ENCODE data around the gene USO1.
"Not testable (repeated sequence)": the region's sequence is repeated elsewhere in the genome, so short reads cannot be mapped to it uniquely, and the experiment has no call there.

USO1 gene

GRCh38 chr4:75724066-75724866 lies at the start of gene USO1:
Gene USO1, plus strand, starts transcription at chr4:75724577. Its CDS starts 243 bp downstream, at chr4:75724820.
- DNase-seq (ENCODE audit: low read depth): peak; percentile 99

- no peak for DNase-seq (ENCODE audit: low read depth)
These were observed 49.3 kb upstream of the USO1 start for GRCh38 chr4:75675004-75675531.

GRCh38 chr4:75678473-75678872 lies 45.9 kb upstream of the USO1 start:
- DNase-seq (ENCODE audit: low read depth): no peak

- no peak for DNase-seq (ENCODE audit: low read depth)
These were observed 45.4 kb upstream of the USO1 start for GRCh38 chr4:75678965-75679364.

- DNase-seq (ENCODE audit: low read depth): no peak
These were observed 44.4 kb upstream of the USO1 start for GRCh38 chr4:75679876-75680575.

- DNase-seq (ENCODE audit: low read depth): no peak
These were observed 40.8 kb upstream of the USO1 start for GRCh38 chr4:75683482-75684155.

GRCh38 chr4:75685546-75686189 lies 38.7 kb upstream of the USO1 start:
- no peak for DNase-seq (ENCODE audit: low read depth)

- no peak for DNase-seq (ENCODE audit: low read depth)
These were observed 38.0 kb upstream of the USO1 start for GRCh38 chr4:75686346-75686745.

GRCh38 chr4:75687125-75687524 lies 37.3 kb upstream of the USO1 start:
- DNase-seq (ENCODE audit: low read depth): not testable (repeated sequence)

- not testable (repeated sequence) for DNase-seq (ENCODE audit: low read depth)
These were observed 32.3 kb upstream of the USO1 start for GRCh38 chr4:75692066-75692465.

- no peak for DNase-seq (ENCODE audit: low read depth)
These were observed 28.3 kb upstream of the USO1 start for GRCh38 chr4:75696071-75696470.

- DNase-seq (ENCODE audit: low read depth): no peak
These were observed 27.8 kb upstream of the USO1 start for GRCh38 chr4:75696581-75696980.

- no peak for DNase-seq (ENCODE audit: low read depth)
These were observed 26.0 kb upstream of the USO1 start for GRCh38 chr4:75698162-75698962.

- DNase-seq (ENCODE audit: low read depth): no peak
These were observed 25.5 kb upstream of the USO1 start for GRCh38 chr4:75698963-75699228.

- DNase-seq (ENCODE audit: low read depth): no peak
These were observed 25.1 kb upstream of the USO1 start for GRCh38 chr4:75699299-75699698.

- DNase-seq (ENCODE audit: low read depth): no peak
These were observed 21.4 kb upstream of the USO1 start for GRCh38 chr4:75702919-75703411.

GRCh38 chr4:75705198-75705977 lies 19.0 kb upstream of the USO1 start:
- no peak for DNase-seq (ENCODE audit: low read depth)

- DNase-seq (ENCODE audit: low read depth): peak; percentile 16
These were observed 16.1 kb upstream of the USO1 start for GRCh38 chr4:75708218-75708691.

GRCh38 chr4:75710246-75710645 lies 14.1 kb upstream of the USO1 start:
- no peak for DNase-seq (ENCODE audit: low read depth)

GRCh38 chr4:75714011-75714410 lies 10.4 kb upstream of the USO1 start:
- no peak for DNase-seq (ENCODE audit: low read depth)
